Smooth muscle cell (in vitro differentiated cells): ENCODE results near the gene MIA2. TPM values are rescaled to one million over a fixed set of nuclear protein-coding genes. Genes with fewer than 3 reads are reported as not detected.

Experiments used
- DNase-seq: peaks from one replicate; lab custom pipeline; 2025; ENCODE audit not compliant: unreplicated experiment; lab: John Stamatoyannopoulos, UW
- H2AFZ ChIP-seq: fragments of 200-600 bp; sonication (generic); 2 replicates; pipeline ENCODE4 v1.6.0; 2016; ENCODE audit warnings: antibody characterized with exemption, low read depth, mild to moderate bottlenecking
- H3F3A ChIP-seq: fragments of 200-600 bp; sonication (generic); 2 replicates; pipeline ENCODE4 v1.6.0; 2017; ENCODE audit warnings: antibody characterized with exemption, low read depth
- H3K27ac ChIP-seq: fragments of 200-600 bp; sonication (generic); 2 replicates; pipeline ENCODE4 v1.5.1; 2016; ENCODE audit warnings: low read depth, mild to moderate bottlenecking
- H3K27me3 ChIP-seq: fragments of 200-600 bp; sonication (generic); 2 replicates; pipeline ENCODE4 v1.6.1; 2016; ENCODE audit warnings: low read depth, mild to moderate bottlenecking
- H3K36me3 ChIP-seq: fragments of 200-600 bp; sonication (generic); 2 replicates; pipeline ENCODE4 v1.5.1; 2016; ENCODE audit warnings: low read depth
- H3K4me1 ChIP-seq: fragments of 200-600 bp; sonication (generic); 2 replicates; pipeline ENCODE4 v1.5.1; 2016; ENCODE audit warnings: low read depth
- H3K4me2 ChIP-seq: fragments of 200-600 bp; sonication (generic); 2 replicates; pipeline ENCODE4 v1.6.0; 2016; ENCODE audit warnings: mild to moderate bottlenecking
- H3K4me3 ChIP-seq: fragments of 200-600 bp; sonication (generic); 2 replicates; pipeline ENCODE4 v1.5.1; 2016; ENCODE audit warnings: mild to moderate bottlenecking
- H3K79me2 ChIP-seq: fragments of 200-600 bp; sonication (generic); 2 replicates; pipeline ENCODE4 v1.6.0; 2016; ENCODE audit warnings: low read depth, mild to moderate bottlenecking
- H3K9ac ChIP-seq: fragments of 200-600 bp; sonication (generic); 2 replicates; pipeline ENCODE4 v1.6.0; 2016; ENCODE audit warnings: low read depth
- H3K9me3 ChIP-seq: fragments of 200-600 bp; sonication (generic); replicated peaks from 2 replicates; pipeline ENCODE4 v1.5.1; 2016; ENCODE audit warnings: low read depth
- H4K20me1 ChIP-seq: fragments of 200-600 bp; sonication (generic); 2 replicates; pipeline ENCODE4 v1.6.0; 2016; ENCODE audit warnings: low read depth
- WGBS: methylation state at CpG from one replicate; pipeline ENCODE4 v1.1.7; 2016; ENCODE audit warnings: low lambda C conversion rate; 5-methylcytosine and 5-hydroxymethylcytosine counted together
- polyA plus RNA-seq: library from polyadenylated mRNA; unstranded; fragments of >200 nt; fragmentation: Nextera tagmentation; extraction: Ambion mirVana; gene quantifications from 2 replicates; pipeline ENCODE4 v1.2.1, GENCODE V29; 2016
- total RNA-seq: library from RNA; depleted of rRNA; stranded (reverse); fragments of >200 nt; gene quantifications from 2 replicates; pipeline ENCODE4 v1.2.3, GENCODE V29; 2014
- TF ChIP-seq, protein P1 (sequence below): fragments of 200-600 bp; sonication (generic); IDR thresholded peaks from 2 replicates; pipeline ENCODE4 v1.5.1; 2017; ENCODE audit warnings: borderline replicate concordance, mild to moderate bottlenecking, antibody characterized with exemption; ENCODE audit not compliant: insufficient read depth, poor library complexity, severe bottlenecking

The MIA2 gene
- total and polyA plus RNA-seq, 2 experiments from 2014 or later: 14.6 to 18.6 TPM

DNA sequence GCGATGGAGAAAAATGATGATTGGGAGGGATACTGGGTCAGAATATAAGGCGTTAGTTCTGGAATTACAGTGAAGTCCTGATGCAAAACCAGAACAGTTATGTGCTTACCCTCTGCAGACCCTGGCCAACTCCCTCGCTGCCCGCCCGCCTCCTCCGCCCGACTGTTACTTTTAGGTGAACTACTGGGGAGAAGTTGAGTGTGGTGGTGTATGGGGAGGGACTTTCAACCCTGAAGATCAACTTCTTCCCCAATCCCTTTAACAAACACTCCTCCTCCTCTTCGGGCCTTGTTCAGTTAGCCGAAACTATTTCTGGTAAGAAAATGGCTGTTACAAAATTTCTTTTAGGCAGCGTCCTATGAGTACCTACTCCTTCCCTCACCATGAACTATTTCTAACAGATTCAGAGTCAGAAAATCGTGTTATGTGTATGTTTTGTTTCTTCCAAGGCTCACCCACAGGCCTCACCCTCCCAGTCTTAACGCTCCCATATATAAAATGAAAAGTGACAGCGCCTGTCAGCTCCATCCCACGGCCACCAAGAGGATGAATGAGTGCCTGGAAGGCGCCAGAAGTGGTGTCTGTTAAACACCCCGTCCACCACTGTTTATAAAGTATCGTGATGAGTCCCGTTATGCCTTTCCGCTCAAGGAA is 197.2 kb downstream of the MIA2 start:
- H3K9ac ChIP-seq: peak overlapping the region; percentile 100
- H3K27ac ChIP-seq: peak overlapping the region; percentile 100
- peak overlapping the region; percentile 91 for H3K4me3 ChIP-seq
- DNase-seq: no peak
- no peaks in the 10 kb centered on the region for H3K9me3 ChIP-seq
- peaks cover 56% of the 10 kb centered on the region for H4K20me1 ChIP-seq
- peak overlapping the region; percentile 97 for H3K4me2 ChIP-seq
- no peaks in the 10 kb centered on the region for H3F3A ChIP-seq
- no peaks in the 10 kb centered on the region for H3K36me3 ChIP-seq
- TF ChIP-seq, protein P1, sequence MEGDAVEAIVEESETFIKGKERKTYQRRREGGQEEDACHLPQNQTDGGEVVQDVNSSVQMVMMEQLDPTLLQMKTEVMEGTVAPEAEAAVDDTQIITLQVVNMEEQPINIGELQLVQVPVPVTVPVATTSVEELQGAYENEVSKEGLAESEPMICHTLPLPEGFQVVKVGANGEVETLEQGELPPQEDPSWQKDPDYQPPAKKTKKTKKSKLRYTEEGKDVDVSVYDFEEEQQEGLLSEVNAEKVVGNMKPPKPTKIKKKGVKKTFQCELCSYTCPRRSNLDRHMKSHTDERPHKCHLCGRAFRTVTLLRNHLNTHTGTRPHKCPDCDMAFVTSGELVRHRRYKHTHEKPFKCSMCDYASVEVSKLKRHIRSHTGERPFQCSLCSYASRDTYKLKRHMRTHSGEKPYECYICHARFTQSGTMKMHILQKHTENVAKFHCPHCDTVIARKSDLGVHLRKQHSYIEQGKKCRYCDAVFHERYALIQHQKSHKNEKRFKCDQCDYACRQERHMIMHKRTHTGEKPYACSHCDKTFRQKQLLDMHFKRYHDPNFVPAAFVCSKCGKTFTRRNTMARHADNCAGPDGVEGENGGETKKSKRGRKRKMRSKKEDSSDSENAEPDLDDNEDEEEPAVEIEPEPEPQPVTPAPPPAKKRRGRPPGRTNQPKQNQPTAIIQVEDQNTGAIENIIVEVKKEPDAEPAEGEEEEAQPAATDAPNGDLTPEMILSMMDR: no peak
- WGBS: 24% methylated on average over 19 of the region's 19 CpGs
- H2AFZ ChIP-seq: peak overlapping the region; percentile 51
- H3K27me3 ChIP-seq: no peaks in the 10 kb centered on the region
- H3K4me1 ChIP-seq: peaks cover 26% of the 10 kb centered on the region
- peaks cover 57% of the 10 kb centered on the region for H3K79me2 ChIP-seq

DNA sequence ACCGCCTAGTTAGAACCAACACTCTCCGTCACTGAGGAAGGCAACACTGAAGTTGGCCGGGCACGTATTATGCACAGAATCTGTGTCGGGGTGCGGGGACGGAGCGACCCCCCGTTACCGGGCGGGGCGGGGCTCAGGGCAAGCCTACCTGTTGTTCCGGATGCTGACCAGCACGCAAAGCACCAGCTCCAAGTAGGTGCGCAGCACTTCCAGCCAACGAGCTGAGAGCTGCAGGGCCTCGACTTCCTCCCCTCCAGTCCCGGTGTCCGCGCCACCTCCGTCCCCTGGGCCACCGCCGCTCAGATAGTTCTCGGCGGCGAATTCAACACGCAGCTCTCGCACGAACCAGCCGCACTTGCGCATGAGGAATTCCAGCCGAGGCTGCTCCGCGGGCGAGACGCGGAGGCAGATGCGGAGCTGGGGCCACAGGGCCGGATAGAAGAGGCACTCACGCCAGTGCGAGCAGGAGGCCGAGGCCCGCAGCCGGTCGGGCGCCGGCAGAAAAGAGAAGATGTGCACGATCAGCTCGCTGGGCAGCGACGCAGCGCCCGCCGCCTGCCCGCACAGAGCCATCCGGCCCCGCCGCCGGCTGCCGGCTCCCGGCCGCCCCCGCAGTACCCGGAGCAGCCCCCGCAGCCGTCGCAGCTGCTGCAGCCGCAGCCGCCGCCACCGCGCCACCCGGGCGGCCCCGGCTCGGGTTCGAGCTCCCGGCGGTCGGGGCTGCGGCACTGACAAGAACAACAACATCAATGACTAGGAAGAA is 197.9 kb downstream of the MIA2 start:
- peaks cover 50% of the 10 kb centered on the region for H4K20me1 ChIP-seq
- under 1% methylated on average over 77 of the region's 81 CpGs for WGBS
- H3K27ac ChIP-seq: peak overlapping the region; percentile 100
- H3K79me2 ChIP-seq: peaks cover 50% of the 10 kb centered on the region
- peak overlapping the region; percentile 100 for H3K9ac ChIP-seq
- H2AFZ ChIP-seq: peak overlapping the region; percentile 98
- H3K27me3 ChIP-seq: no peaks in the 10 kb centered on the region
- H3K4me1 ChIP-seq: peaks cover 26% of the 10 kb centered on the region
- no peaks in the 10 kb centered on the region for H3K9me3 ChIP-seq
- peak; percentile 49 for DNase-seq
- H3F3A ChIP-seq: no peaks in the 10 kb centered on the region
- TF ChIP-seq, protein P1: no peak
- H3K36me3 ChIP-seq: no peaks in the 10 kb centered on the region
- H3K4me3 ChIP-seq: peak overlapping the region; percentile 91
- H3K4me2 ChIP-seq: peak overlapping the region; percentile 97

DNA sequence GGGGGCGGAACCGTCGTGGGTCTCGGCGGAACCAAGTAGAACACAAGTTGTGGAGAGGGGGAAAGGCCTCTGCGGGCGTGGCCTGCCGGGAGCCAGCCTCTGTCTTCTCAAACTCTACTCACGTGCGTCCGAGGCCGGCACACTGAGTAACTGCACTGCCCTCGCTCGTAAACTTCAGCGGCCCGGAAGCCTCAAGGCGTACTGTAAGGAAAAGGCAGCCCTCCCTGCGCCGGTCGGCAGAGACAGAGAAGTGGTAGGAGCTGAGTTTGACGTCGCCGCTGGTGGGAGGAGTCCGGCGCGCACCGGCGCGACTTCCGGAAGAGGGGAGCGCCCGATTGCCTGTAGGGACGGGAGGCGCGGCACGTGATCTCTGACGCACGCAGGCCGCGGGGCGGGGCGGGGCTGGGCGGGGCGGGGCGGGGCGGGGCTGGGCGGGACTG is 198.5 kb downstream of the MIA2 start, which contains the start of gene FBXO33:
Gene FBXO33, minus strand, starts transcription at position 255 of the 440 bp plus-strand sequence. CDS start 271 bp downstream, outside the sequence.
- peak within 1 kb of the TSS; percentile 98 for H2AFZ ChIP-seq
- peak within 1 kb of the TSS; percentile 100 for H3K9ac ChIP-seq
- peaks cover 44% of the 10 kb centered on the region for H4K20me1 ChIP-seq
- peak within 1 kb of the TSS; percentile 97 for H3K4me2 ChIP-seq
- peaks cover 26% of the 10 kb centered on the region for H3K4me1 ChIP-seq
- H3K36me3 ChIP-seq: no peaks in the 10 kb centered on the region
- peaks cover 44% of the 10 kb centered on the region for H3K79me2 ChIP-seq
- H3F3A ChIP-seq: no peaks in the 10 kb centered on the region
- peak within 1 kb of the TSS; percentile 100 for H3K27ac ChIP-seq
- peak within 1 kb of the TSS; percentile 91 for H3K4me3 ChIP-seq
- under 1% methylated on average over 37 of the region's 47 CpGs for WGBS
- H3K27me3 ChIP-seq: no peaks in the 10 kb centered on the region
- TF ChIP-seq, protein P1: no peak
- H3K9me3 ChIP-seq: no peaks in the 10 kb centered on the region
- peak; percentile 87 for DNase-seq
